Transverse colon (tissue), 4 donors: ENCODE data around the gene HMX3. TPM values are rescaled to one million over a fixed set of nuclear protein-coding genes. Genes with fewer than 3 reads are reported as not detected.

Experiments used
- DNase-seq: peaks from one replicate; pipeline ENCODE4 v3.0.0-alpha.2; 2019
- H3K27ac ChIP-seq, 4 donors: fragments of 200-600 bp; sonication (generic); 2 replicates each; pipeline ENCODE4 v1.5.1; 2016 to 2018; ENCODE audit warnings: inconsistent platforms in 4 of 4
- H3K27me3 ChIP-seq: fragments of 200-600 bp; sonication (generic); 2 replicates; pipeline ENCODE4 v1.5.1; 2017; ENCODE audit warnings: inconsistent platforms
- H3K36me3 ChIP-seq, 4 donors: fragments of 200-600 bp; sonication (generic); 2 replicates each; pipeline ENCODE4 v1.5.1; 2017 to 2019; ENCODE audit warnings: inconsistent platforms in 4 of 4
- H3K4me1 ChIP-seq, 4 donors: fragments of 200-600 bp; sonication (generic); 2 replicates each; pipeline ENCODE4 v1.5.1; 2017 to 2020; ENCODE audit warnings: inconsistent platforms in 4 of 4
- H3K4me3 ChIP-seq, 4 donors: fragments of 200-600 bp; sonication (generic); 1 replicate in 1 of 4; 2 replicates in 3 of 4; pipeline versions ENCODE4 v1.5.1 to v1.6.1; 2017 to 2019; ENCODE audit warnings: inconsistent platforms in 4 of 4
- H3K9me3 ChIP-seq, 2 donors: fragments of 200-600 bp; sonication (generic); 2 replicates each; pipeline ENCODE4 v1.5.1; 2017 to 2019; ENCODE audit warnings: inconsistent platforms in 2 of 2
- CTCF ChIP-seq, 5 experiments: fragments of 200-600 bp in 3 of 5; fragments of 450-650 bp in 2 of 5; sonication (generic) in 3 of 5; IDR thresholded peaks; 1 replicate in 2 of 5; 2 replicates in 3 of 5; pipeline ENCODE4 v1.5.1; 2016 to 2017; ENCODE audit warnings: antibody characterized with exemption in 5 of 5, inconsistent platforms in 3 of 5, mild to moderate bottlenecking in 2 of 5, moderate library complexity in 1 of 5
- EP300 ChIP-seq: sonication (generic); formaldehyde crosslinking; IDR thresholded peaks from one replicate; pipeline ENCODE4 v1.6.1; 2017; ENCODE audit warnings: antibody characterized with exemption, low read depth
- POLR2A ChIP-seq: fragments of 450-650 bp; IDR thresholded peaks from one replicate; pipeline ENCODE4 v1.6.1; 2016; ENCODE audit warnings: antibody characterized with exemption, mild to moderate bottlenecking, moderate library complexity
- POLR2AphosphoS5 ChIP-seq, 3 donors: sonication (generic); formaldehyde crosslinking; IDR thresholded peaks; one replicate each; pipeline ENCODE4 v1.6.1; 2016; ENCODE audit warnings: antibody characterized with exemption in 3 of 3
- WGBS, 2 donors: methylation state at CpG; one replicate each; pipeline ENCODE4 v1.1.5; 2018; ENCODE audit warnings: low coverage in 1 of 2; 5-methylcytosine and 5-hydroxymethylcytosine counted together
- in situ Hi-C, 4 donors: fragments of 200-750 bp; cut with MboI; loops; one replicate each; pipeline versions ENCODE4 v1.15.0 to v1.15.1; 2017; ENCODE audit warnings: low sequenced_read_pairs in 3 of 4, low pct_ligation_motif_present in 1 of 4, low pct_unique_long_range_greater_than_20kb in 1 of 4
- intact Hi-C: fragments of 100-400 bp; cut with DNase I; formaldehyde crosslinking; loops from one replicate; pipeline ENCODE4 v1.15.1; 2023; ENCODE audit warnings: low total_unique reads
- total RNA-seq, 4 donors: library from RNA; depleted of rRNA; stranded (reverse); fragments of >200 nt; gene quantifications; one replicate each; pipeline ENCODE4 v1.1.0, GENCODE V29; 2016

The HMX3 gene
- total RNA-seq, result 1 to 10 TPM in 2 of 4 donors, not detected in 2; 1.2 to 1.7 TPM

DNA sequence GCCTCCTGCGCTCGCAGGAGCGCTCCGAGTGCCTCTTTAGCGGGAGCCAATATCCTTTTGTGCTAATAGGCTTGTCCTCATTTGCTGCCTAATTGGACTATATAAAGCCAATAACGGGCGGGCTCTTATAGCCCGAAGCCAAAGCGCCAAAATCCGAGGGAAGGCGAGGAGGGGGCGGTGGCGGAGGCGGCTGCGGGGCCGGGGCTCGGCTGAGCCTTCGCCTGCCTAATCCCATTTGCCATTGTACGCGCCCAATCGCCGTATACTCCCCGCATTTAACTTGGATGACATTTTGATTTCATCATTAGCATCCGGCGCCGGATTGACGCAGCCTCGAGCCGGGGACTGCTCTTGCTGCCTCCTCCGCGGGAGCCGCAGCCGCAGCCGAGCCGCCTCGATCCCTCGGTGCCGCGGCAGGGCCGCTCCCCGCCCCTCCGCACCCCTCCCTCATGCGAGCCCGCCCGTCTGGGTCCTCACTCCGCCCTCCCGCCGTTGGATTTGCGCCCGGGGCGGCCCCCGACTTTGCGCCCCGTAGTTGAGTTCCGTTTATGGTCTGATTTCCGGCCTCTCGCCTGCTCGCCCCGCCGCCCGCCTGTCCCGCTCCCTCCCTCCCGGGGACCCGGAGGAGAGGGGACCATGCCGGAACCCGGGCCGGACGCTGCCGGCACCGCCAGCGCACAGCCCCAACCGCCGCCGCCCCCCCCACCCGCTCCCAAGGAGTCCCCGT lies at the start of gene HMX3:
Gene HMX3, plus strand, starts transcription at position 556 of the 727 bp plus-strand sequence. Its CDS starts 81 bp downstream, at position 637.
- Histone ChIP-seq H3K36me3 (no peaks in the 10 kb centered on the region), H3K9me3 (no peaks in the 10 kb centered on the region), H3K27ac (no peak within 1 kb of the TSS), H3K4me3 (peak within 1 kb of the TSS in 3 of 4 donors; percentile 1 to 55 (median 29)), H3K27me3 (peaks cover 100% of the 10 kb centered on the region), H3K4me1 (peaks cover 22 to 59% (median 45%) of the 10 kb centered on the region in 4 donors)
- in situ Hi-C loops, result loop anchor here in 1 of 4 donors (25.0 kb wide), 1 partner anchor 427 kb away; no protein-coding TSS in a partner anchor
- no peak for DNase-seq
- TF ChIP-seq CTCF (IDR thresholded peaks at IDR 0.05) (no peak), POLR2A (no peak), POLR2AphosphoS5 (IDR thresholded peaks at IDR 0.05) (no peak), EP300 (no peak)
- WGBS, 2 donors, result 2% methylated on average over 63 of the region's 76 CpGs; no CpG with 5 or more reads in 1 of the 2 donors
- intact Hi-C loops, result no loop called here

DNA sequence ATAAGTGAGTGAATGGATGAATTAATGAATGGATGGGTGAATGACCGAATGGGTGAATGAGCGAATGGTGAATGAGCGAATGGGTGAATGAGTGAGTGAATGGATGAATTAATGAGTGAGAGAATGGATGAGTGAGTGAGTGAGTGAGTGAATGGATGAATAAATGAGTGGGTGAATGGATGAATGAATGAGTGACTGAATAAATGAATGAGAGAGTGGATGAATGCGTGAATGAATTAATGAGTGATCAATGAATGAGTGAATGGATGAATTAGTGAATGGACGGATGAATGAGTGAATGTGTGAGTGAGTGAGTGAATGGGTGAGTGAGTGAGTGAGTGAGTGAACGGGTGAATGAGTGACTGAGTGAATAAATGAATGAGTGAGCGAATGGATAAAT lies 49.5 kb upstream of the HMX3 start:
- in situ Hi-C loops, result no loop called here
- Histone ChIP-seq H3K36me3 (no peaks in the 10 kb centered on the region), H3K27ac (no peak overlapping the region), H3K4me3 (no peak overlapping the region), H3K27me3 (no peaks in the 10 kb centered on the region), H3K9me3 (no peaks in the 10 kb centered on the region), H3K4me1 (no peaks in the 10 kb centered on the region)
- WGBS, 2 donors, result 88 to 89% methylated on average over 7 of the region's 7 CpGs
- intact Hi-C loops, result no loop called here
- DNase-seq, result no peak
- TF ChIP-seq POLR2A, result no peak
- TF ChIP-seq EP300, result no peak
- no peak for TF ChIP-seq POLR2AphosphoS5 (IDR thresholded peaks at IDR 0.05)
- no peak for TF ChIP-seq CTCF (IDR thresholded peaks at IDR 0.05)

DNA sequence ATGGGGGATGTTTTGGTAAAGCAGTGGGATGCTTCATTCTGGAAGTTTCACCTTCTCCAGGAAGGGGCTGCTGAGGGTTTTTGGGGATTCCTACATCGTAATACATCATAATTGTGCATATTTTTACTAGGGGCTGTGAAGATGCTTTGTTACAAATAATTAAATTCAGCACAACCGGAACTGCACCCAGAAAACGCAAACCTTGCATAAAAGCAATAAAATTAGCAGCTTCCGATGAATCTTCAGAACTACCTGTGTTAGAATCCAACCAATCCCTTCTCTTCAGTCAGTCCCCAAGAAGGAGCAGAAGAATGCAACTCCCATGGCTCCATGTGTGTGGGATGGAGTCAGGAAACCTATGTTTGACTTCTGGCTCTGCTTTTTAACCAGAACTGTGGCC lies 48.4 kb upstream of the HMX3 start:
- Histone ChIP-seq H3K9me3 (no peaks in the 10 kb centered on the region), H3K4me3 (no peak overlapping the region), H3K36me3 (no peaks in the 10 kb centered on the region), H3K27me3 (no peaks in the 10 kb centered on the region), H3K27ac (no peak overlapping the region), H3K4me1 (no peaks in the 10 kb centered on the region)
- intact Hi-C loops (no loop called here), in situ Hi-C loops (no loop called here)
- TF ChIP-seq CTCF (IDR thresholded peaks at IDR 0.05), result no peak
- WGBS, 2 donors, result 88 to 92% methylated on average over 4 of the region's 4 CpGs
- no peak for DNase-seq

DNA sequence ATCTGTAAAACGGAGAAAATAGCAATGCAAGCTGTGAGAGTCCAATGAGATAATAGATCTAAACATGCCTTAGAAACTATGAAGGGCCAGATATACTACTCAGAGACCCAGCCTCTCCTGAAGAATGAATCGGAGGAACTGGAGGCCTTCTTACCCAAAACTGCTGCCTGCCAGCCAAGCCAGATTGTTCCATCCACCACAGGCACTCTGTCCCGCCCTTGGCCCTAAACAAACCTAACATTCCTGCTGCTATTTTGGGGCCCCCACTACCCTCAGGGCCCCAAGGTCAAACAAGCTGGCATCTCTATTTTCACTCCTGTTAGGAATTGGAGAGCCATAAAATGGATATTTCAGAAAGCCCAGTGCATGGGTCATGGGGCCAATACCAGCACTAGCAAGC lies 48.0 kb upstream of the HMX3 start:
- Histone ChIP-seq H3K4me3 (no peak overlapping the region), H3K27me3 (no peaks in the 10 kb centered on the region), H3K27ac (no peak overlapping the region), H3K9me3 (no peaks in the 10 kb centered on the region), H3K4me1 (no peaks in the 10 kb centered on the region), H3K36me3 (no peaks in the 10 kb centered on the region)
- intact Hi-C loops (no loop called here), in situ Hi-C loops (no loop called here)
- no peak for TF ChIP-seq POLR2AphosphoS5 (IDR thresholded peaks at IDR 0.05)
- TF ChIP-seq EP300, result no peak
- TF ChIP-seq CTCF (IDR thresholded peaks at IDR 0.05), result no peak
- TF ChIP-seq POLR2A, result no peak
- DNase-seq, result no peak
- WGBS, 2 donors, result 73% methylated on average over 3 of the region's 3 CpGs; no CpG with 5 or more reads in 1 of the 2 donors
